HG03457 (cell line): ENCODE measurements around the gene FRMD1.

Source experiments
- ATAC-seq: cut with Tn5 transposase; IDR thresholded peaks from one replicate; pipeline ENCODE4 v1.9.1; 2021; ENCODE audit warnings: moderate number of reproducible peaks; ENCODE audit not compliant: unreplicated experiment

Gene FRMD1

DNA sequence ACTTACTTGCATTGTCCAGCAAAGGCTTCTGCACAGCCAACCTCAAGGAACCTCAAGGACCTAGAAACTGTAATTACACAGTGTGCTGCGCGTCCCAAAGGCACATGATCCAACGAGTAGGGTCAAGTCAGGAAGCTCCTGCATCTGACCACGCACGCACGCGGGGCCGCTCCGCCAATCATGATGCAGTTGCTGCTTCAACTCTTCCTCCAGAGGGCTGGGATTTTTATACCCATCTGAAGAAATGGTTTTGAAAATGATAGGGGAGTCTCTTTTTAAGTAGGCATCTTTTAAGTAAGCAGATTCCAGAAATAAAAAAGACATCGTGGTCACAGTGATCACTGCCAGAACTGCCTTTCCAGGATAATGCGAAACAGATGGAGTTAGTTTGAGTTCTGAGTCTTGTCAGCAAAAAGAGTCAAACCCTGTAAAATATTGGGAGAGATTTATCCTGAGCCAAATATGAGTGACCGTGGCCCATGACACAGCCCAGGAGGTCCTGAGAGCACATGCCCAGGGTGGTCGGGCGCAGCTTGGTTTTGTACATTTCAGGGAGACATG is 47.5 kb downstream of the FRMD1 start:
- no peak for ATAC-seq

DNA sequence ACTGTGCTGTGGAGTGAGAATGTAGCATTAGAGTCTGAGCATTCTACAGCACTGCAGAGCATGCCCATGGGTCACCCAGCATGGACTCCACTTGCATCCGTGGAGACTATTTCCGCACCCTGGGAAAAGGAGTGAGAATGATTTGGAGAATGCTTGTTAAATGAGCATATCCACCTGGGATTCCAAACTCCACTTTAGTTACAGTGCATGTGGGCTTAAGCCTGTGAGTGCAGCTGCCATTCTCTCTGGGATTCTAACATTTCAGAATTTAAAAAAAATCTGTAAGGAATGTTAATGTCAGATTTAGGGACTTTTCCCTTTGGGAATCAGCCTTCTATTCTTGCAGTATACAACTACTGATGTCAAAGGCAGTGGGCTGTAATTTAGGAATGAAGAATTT is 48.1 kb downstream of the FRMD1 start:
- ATAC-seq: no peak

DNA sequence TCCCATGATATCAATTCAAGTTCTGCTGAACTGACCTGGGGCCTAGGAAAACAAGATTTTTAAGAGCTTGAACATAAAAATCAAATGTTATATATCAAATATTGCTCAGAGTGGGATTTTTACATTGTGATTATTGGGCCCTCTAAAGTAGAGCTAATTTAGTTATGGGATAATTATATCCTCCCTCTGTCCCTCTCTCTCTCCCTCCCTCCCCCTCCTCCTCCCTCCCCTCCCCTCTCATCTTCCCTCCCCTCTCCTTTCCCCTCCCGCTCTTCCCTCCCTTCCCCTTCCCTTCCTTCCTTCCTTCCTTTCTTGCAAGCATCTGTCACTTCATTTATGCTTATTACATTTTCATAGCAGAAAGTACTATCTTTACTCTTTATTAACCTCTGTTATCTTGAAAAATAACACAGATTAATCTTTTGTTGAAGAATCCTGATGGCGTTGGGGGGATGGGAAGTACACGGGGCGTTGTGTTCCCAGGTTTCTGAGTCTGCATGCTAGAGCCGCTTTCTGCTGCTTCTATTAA is 48.7 kb downstream of the FRMD1 start:
- ATAC-seq: no peak

DNA sequence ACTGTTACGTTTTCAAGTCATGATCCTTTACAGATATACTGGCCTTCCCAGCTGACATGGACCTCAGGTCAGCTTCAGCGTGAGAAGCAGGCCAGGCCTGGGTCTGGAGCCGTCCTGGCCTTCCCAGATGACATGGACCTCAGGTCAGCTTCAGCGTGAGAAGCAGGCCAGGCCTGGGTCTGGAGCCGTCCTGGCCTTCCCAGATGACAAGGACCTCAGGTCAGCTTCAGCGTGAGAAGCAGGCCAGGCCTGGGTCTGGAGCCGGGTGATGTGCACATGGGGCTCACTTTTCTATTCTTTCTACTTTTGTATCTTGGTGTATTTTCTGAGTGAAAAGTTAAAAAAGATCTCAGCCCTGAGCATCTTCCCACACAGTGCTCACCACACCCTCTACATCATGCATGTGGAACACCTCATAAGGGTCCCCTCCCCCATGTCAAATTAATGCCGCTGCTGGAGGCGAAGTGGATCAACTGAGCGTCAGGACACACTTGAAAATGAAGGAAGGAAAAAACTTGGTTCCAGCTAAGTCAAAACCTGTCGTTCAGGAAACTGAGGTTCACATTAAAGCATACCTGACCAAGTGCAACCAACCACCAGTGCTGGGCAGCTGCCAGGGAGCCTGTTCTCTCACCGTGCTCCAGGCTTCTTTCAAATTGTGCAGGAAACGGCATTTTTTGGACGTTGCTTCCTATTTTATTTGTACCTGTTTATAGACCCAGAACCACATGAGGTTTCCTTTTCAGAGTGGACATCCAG is 49.4 kb downstream of the FRMD1 start:
- ATAC-seq: no peak

DNA sequence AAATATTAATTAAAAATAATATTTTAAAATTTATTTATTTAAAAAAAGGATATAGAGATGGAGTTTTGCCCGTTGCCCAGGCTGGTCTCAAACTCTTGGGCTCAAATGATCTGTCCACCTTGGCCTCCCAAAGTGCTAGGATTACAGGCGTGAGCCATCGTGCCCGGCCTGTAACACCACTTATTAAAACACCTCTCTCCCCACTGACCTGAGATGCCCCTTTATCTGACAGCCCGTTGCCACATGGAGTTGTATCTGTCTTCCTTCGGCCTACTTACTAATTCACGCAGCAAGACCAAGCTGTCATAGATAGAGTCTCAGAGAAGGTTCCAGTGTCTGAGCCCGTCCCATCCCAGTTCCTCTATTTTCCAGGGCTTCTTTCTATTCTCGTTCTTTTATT is 50.8 kb downstream of the FRMD1 start:
- no peak for ATAC-seq

DNA sequence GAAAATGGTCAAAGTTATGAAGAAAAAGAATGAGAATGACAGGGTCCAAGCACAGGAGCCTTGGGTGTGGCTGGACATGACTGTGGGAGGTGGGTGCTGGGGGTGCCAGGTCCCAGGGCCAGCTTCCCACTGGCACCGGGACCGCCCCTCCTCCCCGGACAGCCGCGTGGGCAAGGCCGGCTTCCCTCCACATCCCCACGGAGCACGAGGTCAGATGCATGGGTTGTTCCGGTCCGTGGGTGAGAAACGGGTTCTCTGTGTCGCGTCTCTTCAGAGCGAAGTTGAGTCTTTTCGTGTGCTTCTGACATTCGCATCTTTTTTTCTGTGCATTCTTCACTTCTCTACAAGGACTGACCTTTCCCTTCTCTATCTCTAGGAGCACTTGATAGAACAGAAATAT is 51.5 kb downstream of the FRMD1 start:
- ATAC-seq: no peak

DNA sequence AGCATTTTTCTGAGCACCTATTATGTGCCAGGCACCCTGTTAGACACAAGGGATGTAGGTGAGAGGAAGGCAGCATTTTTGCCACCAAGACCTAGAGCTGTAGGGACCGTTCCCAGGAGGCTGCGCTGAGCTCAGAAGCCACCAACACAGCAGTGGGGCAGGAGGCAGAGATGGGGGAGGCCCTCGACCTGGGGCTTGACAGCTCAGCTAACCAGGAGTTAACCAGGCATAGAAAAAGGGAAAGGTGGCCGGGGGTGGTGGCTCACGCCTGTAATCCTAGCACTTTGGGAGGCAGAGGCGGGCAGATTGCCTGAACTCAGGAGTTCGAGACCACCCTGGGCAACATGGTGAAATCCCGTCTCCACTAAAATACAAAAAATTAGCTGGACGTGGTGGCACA is 52.1 kb downstream of the FRMD1 start:
- ATAC-seq: no peak

DNA sequence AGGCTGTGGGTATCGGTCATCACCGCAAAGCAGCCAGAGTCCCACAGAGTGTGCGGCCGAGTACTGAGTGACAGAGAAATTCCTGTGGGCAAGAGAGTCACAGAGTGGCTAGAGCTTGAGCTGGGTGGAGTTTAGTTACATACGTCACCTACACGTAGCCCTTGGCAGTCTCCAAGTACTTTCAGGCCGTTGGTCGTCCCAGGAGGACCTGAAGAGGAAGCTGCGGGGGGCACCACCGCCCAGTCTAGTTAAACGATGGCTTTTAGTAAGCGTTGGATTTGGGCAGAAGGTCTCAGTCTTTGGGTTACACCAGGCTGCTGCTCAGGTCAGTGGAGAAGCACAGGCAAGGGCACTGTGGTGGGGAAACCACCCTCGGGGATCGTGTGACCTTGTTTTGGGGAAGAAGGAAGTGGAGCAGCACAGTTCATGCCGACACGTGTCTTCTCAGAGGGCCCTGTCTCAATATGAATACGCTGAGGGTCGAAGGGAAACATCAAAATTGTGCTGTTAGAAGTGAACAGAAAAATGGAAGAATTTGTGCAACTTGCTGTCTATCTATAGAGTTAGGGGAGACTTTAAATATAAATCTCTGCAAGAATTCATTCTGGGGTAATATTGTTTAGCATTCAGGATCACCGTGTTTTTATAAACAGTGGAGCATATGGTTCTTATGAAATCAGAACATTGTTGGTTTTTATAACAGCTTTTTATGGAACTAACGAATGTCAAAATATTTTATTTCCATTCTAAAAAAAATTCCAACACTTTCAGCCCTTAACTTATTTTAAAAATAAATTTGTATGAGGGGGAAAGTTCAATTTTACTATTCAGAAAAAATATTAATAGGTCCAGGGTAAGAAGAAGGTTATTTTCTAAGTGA is 52.9 kb downstream of the FRMD1 start:
- ATAC-seq: no peak

DNA sequence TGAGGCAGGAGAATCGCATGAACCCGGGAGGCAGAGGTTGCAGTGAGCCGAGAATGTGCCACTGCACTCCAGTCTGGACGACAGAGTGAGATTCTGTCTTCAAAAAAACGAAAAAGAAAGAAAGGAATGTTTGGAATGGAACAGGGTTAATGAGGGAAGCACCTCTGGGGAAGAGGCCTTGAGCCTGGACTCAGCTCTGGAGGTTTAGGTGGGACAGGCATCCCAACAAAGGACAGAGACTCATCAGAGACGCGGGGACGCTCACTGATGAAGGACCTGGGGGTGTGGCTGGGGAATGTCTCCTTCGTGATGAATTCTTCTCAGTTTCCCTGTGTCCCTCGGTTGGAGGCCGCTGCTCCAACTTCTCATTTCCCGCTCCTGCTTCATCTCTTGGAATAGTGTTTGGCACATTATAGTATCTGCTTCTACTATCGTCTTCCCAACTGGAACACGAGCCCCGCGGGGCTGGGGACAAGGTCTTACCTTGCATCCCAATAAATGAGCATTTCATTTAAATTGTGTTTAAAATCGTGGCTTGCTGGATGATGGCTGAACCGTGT is 54.0 kb downstream of the FRMD1 start:
- ATAC-seq: no peak

DNA sequence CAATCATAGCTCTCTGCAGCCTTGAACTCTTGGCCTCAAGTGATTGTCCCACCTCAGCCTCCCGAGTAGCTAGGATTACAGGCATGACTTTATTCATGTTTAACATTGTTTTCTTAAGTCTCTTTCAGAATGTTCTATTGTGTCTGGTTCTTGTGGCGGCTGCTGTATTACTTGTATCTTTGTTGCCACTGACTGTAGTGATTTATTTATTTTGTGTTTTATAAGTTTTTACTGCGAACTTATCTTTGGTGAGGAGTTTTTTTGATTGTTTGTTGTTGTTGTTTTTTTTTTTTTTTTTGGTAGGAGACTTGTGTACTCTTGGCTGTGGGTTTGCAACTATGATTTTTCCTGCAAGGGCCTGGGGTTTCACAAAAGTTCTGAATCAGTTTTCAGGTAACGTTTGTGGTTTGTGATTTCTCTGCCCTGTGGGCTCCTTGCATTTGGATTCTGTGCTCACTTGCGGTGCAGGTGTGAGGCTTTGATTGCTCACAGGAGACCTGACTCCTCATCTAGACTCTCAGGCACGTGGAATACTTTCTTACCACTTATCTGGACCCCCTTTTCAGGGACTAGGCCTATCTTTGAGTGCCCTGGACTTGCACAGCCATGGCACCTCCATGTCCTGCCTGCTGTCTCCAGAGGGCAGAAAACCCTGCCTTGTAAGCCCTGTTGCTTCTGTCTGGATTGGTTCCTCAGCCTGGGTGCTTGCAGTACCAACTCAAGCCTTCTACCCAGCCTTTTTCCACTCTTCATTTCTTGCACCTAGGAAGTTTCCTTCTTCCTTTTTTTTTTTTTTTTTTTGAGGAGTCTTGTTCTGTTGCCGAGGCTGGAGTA is 56.3 kb downstream of the FRMD1 start:
- ATAC-seq: no peak

DNA sequence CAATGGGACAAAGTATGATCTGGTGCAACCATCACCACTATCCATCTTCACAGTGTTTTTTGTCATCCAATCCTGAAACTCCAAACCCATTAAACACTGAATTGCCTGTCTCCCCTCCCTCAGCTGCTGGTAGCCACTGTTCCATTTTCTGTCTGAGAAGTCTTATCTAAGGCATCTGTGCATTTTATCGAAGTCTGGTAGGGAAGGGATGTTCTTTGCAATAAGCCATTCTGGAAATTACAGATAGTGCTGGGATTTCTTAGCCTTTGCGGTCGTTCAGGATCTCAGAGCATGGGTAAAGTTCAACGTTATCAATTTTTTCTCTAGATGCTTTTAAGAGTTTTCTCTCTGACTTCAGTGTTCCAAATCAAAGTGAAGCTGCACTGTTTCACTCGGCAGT is 57.4 kb downstream of the FRMD1 start:
- no peak for ATAC-seq

DNA sequence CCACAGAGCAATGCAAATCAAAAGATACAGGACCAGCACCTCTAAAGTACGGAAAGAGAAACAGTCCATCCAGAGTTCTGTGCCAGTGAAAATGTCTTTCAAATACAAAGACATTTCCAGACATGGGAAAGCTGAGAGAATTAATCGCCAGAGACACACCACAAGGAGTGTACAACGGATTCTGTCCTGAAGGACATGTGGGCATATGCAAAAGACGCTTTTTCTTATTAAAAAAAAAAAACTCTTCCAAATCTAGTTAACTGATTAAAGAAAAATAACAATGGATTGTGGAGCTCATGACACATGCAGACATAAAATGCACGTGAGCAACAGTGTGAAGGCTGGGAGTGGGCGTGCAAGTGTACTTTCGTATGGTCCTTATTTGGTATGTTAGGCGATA is 58.8 kb downstream of the FRMD1 start:
- no peak for ATAC-seq

DNA sequence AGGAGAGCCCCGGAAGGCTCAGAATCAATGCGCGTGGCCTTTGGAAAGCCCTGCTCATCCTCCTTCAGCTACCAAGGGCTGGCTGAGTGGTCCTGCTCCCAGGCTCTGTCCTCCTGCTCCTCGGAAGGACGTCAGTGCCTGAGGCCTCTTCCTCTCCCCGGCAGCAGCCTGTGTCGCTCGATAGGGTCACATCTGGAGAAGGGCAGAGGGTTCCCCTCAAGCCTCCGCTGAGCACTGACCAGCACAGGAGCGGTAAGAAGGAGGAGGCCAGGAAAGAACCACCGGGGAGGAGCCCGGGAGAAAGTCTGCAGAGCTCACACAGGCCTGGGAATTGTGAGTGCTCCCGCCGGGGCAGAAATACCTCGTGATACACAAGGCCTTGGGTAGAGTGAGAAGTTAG is 60.3 kb downstream of the FRMD1 start:
- no peak for ATAC-seq

DNA sequence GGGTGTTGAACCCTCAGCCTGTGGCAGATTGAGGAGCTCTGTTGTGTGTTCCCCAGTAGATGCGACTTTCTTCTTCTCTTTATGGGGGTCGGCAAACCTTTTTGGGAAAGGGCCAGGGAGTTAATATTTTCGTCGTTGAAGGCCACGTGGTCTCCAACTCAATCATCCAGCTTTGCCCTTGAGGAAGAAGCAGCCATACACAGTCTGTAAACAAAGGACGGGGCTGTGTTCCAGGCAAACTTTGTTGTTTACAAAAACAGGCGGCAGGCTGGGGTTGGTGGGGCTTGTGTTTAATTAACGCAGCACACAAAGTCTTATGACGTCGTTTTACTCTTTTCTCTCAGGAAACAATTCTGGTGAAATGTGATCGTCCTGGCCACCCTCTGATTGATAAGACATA is 61.4 kb downstream of the FRMD1 start:
- ATAC-seq: no peak

DNA sequence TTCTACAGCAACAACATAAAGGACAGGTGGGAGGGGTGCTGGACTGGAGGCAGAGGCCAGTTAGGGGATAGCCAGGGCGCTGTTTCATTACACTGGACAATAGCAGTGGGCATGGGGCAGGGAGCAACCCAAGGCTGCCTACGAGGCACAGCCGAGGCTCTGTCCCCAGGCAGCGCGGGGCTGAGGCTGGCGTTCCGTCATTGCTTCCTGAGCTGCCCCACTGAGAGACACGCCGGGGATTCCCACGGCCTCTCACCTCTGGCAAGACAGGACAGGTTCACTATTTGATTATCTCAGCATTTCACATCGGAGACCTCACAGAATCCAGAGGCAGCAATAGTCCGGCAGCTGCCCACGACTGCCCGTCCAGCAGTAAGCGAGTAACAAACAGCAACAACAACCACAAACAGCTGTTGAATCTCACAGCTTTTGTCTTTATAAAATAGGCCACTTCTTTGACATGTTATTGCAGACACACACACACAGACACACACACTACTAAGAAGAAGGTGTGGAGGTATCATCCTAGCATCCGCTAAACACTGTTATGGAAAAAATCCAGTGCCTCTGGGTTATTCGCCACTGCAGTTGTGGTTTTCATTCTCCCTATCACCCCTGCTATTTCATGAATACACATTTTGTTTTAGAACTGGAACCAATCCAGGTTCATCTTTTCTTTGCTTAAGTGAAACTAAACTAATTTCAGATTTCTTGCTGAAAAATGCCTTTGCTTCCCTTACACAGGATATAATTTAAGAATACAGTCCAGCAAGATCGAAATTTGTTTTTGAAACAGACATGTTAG is 62.1 kb downstream of the FRMD1 start:
- no peak for ATAC-seq

DNA sequence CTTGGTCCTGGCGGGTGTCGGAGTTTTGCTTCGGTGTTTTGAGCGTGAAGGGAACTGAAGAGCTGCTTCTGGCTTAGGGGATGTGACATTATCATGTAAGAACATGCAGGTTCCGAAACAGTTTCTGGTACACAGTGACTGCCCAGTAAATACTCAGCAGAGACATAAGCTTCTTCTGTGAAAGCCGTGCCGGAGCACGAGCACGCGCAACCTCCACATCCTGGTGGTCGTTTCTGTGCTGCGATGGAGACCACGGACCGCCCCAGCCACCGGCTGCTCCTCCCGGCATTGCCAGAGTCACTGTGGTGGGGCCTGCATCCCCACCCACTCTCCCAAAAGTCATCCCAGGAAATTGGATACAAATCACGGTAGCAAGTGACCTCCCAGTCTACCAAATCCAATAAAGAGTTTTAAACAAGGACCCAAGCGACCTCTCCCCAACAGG is 62.8 kb downstream of the FRMD1 start:
- no peak for ATAC-seq

DNA sequence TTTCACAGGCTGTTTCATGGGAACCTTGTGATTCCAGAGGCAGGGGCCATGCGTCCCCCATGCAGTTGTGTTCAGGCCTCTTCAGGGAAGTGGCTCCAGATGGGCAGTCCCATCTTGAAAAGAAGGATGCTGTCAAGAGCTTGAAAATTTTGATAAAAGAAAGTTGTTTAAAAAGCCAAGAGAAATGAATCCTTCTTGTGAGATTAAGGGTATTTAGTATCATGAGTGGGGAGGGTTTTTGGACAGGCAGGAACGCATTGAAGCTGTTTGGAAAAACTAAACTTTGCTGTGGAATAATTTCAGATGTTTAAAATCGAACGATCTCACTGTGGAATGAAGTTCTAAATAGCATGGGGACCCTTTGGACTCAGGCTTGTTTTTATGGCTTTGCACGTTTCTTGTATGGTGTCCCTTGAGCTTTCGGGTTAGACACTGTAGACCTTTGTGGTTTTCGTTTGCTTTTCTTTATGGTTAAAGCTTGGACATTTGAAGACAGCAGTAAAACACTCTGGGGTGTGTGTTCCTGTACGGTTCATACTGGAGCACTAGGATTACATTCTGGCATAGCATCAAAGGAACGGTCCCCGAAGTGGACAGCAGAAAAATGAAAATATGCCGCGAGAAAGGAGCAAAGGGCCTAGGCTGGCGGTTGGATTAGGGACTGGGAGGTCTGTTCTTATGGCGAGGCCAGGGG is 63.4 kb downstream of the FRMD1 start:
- ATAC-seq: no peak

DNA sequence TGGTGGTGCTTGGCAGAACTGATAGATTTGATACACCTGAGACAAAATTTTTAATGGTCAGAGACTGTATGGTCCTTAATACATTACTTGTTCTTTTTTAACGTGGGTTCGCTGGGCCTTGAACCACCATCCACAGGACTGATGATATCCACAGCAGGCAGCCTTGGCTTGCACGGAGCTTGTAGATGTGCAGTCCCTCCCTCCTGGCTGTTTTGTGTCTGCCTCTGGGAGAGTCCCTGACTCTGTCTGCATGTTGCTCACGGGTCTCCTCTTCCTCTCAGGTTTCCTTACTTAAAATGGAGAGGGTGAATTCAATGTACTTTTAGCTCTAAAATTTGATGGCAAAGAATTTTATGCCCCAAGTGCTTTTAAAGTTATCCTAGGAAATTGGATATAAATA is 64.0 kb downstream of the FRMD1 start:
- ATAC-seq: no peak

DNA sequence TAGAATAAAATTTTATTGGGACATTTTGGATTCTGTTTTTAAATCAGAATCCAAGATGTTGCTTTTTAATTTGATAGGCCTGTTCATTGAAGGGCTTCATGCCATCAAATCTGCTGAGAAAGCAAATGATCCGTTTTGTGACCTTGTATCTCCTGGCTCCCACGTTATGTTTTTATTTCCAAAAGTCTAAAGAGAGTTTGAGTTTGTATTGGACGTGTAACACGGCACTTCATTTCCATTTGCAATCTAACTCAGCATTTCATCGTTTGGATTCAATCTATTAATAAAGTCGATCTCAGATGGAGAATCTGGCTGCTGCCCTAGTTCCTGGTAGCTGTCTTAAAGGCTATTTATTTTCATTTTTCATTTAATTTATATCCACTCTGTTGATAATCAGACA is 64.6 kb downstream of the FRMD1 start:
- ATAC-seq: no peak
